Effector CD4-positive, alpha-beta T cell (primary cell): Measurements from ENCODE around the gene ATP2A3.
"Not testable (repeated sequence)": the region's sequence is repeated elsewhere in the genome, so short reads cannot be mapped to it uniquely, and the experiment has no call there.

Experiments used
- DNase-seq: peaks from one replicate; pipeline ENCODE4 v3.0.0-alpha.2; 2020

Gene ATP2A3

DNA sequence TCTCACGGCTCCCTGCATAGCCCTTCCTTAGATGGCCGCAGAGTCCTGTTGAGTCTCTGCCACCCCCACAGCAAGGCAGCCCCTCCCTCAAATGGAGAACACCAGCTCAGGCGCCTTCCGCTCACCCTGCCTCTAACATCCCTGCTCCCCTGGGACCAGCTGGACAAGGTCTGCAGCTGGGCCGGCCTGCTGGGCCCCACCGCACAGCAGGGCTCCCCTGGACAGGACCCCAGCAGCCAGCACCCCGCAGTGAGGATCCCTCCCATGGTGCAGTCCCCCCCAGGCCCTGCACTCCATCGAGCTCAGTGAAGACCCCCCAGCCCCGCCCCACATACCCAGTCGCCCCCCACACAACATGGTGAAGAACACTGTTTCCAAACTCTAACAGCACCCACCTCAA lies 10.2 kb downstream of the ATP2A3 start:
- DNase-seq, result no peak

DNA sequence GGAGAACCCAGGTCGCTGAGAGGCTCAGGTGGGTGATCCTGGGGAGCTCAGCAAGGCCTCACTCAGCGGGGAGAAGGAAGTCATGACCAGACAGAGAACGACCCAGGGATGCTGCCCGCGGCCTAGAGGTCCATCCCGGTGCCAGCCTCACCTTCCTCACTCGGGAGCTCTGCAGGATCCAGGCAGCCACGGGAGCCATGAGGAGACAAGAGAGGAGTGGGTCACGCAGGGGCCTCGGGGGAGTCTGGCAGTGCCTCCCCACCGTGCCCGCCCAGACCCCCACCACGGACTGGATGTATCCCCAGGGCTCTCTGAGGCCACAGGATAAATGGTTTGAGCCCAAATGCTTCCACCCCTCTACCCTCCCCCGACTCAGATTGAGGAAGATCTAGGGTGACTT lies 10.7 kb downstream of the ATP2A3 start:
- no peak for DNase-seq

DNA sequence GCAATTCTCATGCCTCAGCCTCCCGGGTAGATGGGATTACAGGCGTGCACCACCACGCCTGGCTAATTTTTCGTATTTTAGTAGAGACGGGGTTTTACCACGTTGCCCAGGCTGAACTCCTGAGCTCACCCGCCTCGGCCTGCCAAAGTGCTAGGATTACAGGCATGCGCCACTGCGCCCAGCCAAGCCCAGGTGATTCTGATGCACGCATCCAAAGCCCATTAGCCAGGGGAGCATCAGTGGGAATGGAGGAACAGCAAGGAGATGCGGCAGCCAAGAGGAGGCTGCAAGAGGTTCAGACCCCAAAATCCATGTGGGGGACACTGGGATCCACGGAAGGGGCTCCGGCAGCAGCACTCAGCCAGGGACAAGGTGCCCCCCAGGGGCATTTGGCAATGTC lies 12.1 kb downstream of the ATP2A3 start:
- DNase-seq, result no peak

DNA sequence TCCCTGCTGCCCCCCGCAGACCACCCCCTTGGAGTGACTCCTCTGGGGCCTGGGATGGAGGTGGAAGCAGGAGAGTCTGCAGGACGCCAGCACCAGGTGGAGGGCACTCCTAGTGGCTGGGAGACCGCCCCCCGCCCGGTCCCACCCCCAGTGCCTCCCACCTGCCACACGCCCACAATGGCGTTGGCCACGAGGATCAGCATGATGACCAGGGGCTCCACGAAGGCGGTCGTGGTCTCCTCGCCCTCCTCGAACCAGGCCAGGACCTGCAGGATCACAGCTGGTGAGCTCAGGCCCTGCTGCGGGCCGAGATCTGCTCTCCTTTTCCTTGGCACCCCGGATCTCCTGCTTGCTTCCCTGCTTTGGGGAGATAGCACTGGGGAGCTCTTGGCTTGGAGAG lies 12.8 kb downstream of the ATP2A3 start:
- no peak for DNase-seq

DNA sequence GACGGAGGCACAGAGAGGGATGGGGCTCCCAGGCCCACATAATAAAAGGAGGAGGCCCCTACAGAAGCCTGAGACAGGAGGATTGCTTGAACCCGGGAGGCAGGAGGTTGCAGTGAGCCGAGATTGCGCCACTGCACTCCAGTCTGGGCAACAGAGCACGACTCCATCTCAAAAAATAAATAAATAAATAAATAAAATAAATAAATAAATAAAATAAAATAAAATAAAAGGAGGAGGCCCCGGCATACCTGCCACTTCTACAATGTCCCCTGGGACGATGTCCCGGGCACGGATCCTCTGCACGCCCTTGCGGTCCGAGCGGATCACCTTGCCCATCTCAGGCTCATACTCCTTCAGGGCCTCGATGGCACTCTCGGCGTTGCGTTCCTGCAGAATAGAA lies 13.2 kb downstream of the ATP2A3 start:
- no peak for DNase-seq

DNA sequence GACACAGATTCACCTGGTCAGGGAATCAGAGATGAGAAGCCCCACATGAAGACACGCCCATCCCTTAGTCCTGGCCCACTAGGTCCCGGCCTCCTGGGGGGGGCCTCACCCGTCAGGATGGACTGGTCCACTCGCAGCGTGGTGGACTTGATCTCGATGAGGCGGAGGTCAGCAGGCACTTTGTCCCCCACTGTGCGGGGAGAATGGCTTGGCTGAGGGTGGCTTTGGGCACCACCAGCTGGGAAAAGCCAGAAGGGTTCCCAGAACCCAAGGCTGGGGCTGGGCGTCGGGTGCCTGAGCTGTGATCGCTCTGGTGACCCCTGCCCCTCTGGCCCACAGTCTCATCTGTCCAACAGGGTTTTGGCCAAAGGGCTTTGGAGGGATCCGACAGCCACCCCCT lies 13.7 kb downstream of the ATP2A3 start:
- no peak for DNase-seq

DNA sequence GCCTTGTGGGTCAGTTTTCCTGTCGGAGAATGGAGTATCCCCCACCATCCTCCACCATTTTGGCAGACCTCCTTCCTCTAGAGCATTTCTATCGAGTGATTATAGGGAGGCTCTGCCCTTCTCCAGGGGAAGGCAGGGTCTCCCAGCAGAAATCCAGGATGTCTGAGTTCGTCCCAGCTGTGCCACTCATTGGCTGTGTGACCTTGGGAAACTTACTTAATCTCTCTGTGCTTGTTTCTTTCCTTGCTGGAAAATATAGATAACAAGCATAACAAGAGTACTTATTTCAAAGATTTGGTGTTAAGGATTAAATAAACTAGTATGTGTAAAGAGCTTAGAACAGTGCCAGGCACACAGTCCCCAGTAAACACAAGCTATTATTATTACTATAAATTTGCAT lies 14.8 kb downstream of the ATP2A3 start:
- no peak for DNase-seq

DNA sequence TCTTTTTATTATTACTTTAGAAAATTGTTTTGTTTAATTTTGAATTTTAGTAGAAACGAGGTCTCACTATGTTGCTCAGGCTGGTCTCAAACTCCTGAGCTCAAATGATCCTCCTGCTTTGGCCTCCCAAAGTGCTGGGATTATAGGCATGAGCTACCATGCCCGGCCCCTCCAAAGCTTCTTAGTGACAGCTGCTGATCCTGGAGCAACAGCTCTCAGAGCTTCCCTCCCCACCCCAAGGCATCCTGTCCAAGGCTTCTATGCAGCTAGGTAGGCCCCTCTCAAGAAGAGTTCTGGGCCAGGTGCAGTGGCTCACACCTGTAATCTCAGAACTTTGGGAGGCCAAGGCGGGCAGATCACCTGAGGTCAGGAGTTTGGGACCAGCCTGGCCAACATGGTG lies 15.7 kb downstream of the ATP2A3 start:
- DNase-seq, result not testable (repeated sequence)

DNA sequence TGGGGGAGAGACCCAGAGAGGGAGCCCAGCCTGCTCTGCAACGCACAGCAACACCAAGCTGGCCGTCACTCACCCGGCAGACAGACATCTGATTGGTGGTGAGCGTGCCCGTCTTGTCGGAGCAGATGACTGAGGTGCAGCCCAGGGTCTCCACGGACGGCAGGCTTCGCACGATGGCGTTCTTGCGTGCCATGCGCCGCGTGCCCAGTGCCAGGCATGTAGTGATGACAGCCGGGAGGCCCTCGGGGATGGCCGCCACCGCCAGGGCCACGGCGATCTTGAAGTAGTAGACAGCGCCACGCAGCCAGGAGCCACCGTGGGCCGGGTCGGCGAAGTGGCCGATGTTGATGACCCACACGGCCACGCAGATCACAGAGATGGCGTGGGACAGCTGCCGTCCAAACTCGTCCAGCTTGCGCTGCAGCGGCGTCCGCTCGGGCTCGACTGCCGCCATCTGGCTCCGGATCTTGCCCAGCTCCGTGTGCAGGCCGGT lies 16.9 kb downstream of the ATP2A3 start:
- DNase-seq, result no peak

DNA sequence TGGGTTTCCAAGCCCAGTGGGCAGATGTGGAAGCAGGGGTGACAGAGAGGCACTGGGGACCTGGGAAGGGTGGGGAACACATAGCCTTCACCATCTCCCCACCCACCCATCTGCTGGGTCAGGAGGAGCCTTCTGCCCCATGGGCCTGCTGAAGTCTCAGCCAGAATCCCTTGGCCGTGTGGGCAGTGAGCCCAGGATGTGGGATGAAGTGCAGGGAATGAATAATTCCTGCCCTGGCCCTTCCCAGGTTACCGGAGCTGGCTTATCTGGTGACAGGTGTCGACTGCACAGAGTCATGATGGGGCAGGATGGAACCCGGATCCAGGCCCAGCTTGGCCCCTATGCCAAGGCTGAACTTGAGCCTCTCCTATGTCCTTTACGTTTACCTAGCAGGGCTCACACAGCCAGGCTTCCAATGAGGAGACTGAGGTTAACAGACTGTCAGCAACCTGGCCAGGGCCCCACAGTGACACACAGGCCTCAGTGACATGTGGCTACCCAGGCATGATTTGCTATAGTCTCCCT lies 17.5 kb downstream of the ATP2A3 start:
- no peak for DNase-seq

DNA sequence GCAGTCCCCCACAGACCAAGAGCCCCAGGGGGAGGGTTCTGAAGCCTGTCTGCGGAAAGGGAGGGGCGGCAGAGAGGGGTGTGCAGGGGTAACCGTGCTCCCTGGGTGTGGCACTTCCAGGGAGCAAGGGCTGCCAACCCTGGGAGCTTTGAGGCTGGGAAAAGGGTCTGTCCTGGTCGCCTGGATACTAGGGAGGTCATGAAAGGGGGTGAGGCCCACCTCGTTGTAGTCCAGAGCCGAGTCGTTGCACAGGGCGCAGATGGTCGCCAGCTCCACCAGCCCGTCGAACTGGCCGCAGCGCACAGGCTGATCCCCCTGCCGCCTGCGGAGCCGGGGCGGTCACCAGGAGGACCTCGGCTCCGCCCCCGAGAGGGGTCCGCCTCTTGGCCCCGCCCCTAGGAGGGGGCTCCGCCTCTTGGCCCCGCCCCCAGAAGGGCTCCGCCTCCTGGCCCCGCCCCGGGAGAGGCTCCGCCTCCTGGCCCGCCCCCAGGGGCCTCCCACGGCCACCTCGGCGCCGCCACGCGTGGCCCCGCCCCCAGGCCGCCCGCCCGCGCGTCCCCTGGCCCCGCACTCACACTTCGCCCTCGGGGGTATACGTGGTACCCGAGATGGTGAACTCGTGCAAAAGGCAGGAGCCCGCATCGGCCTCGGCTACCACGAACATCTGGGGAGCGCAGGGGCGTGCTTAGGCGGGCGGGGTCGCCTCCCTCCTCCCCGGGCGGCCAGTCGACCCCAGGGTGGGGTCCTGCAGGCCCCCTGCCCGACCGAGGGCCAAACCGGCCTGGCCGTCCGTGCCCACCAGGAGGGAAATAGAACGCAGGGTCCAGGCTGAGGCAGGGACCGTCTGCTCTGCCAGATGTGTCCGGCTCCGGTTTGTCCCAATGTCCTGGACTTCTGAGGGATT lies 19.5 kb downstream of the ATP2A3 start:
- no peak for DNase-seq

DNA sequence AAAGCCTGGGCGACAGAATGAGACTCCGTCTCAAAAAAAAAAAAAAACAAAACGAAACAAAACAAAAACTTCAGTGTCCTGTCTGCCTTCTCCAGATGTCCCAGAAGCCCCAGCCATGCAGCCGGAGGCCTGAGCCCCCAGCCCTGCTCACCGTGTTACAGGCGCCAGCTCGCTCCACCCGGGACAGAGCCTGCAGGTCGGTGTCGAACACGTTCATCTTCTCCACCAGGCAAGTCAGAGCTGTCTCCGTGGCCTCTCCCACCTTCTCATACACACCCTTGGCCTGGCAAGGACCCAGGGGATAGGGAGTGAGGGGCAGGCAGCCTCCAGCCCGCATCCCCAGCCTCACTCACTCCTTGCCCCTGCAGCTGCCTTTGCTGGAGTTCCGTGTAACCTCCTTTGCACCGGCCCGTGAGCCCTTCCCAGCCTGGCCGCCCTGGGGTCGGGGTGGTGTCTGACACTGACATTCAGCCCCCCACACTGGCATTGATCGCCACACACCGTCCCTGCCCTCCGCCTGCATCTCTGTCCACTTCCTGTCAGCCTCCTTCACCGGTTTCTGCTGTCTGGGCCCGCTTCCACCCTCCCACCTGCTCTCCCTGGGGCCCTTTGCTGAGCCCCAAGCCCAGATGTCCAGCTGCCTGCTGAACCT lies 20.9 kb downstream of the ATP2A3 start:
- DNase-seq, result no peak

DNA sequence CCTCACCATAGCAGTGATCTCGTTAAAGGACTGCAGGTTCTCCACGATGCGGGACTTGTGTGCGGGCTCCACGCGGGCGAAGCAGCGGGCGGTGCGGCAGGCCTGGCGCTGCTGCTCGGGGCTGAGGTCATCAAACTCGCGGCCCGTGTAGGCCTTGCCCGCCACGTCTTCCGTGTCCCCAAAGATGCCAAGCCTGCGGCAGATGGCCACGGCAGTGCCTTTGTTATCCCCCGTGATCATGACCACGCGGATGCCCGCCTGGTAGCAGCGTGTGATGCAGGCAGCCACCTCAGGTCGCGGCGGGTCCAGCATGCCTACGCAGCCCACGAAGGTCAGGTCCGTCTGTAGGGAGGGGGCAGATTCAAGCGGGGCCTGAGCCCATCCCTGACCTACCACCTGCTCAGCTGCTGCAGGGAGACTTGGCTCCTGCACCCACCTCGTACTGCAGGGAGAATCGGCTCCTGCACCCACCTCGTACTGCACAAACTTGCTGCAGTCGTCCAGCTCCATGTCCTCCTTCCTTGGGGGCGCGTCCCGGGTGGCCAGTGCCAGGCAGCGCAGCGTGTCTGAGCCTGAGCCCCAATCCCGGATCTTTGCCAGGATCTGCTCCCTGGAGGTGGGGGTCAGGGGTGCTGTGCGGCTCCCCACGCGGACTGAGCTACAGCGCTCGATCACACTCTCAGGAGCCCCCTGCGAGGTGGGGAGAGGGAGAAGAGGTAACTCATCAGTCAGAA lies 23.1 kb downstream of the ATP2A3 start:
- no peak for DNase-seq

DNA sequence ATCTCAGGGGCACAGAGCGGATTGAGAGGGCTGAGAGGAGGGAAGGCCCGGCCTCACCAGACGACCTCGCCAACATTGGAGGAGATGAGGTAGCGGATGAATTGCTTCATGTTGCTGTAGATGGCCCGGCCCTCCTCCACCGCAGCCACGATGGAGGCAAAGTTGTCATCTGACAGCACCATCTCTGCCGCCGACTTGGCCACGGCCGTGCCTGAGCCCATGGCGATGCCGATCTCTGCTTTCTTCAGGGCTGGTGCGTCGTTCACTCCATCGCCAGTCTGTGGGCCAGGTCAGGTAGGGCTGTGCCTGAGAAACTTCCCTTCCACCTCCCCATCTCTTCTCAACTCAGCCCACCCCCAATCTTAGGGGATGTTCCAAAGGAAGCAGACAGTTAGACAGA lies 26.9 kb downstream of the ATP2A3 start:
- DNase-seq, result no peak

DNA sequence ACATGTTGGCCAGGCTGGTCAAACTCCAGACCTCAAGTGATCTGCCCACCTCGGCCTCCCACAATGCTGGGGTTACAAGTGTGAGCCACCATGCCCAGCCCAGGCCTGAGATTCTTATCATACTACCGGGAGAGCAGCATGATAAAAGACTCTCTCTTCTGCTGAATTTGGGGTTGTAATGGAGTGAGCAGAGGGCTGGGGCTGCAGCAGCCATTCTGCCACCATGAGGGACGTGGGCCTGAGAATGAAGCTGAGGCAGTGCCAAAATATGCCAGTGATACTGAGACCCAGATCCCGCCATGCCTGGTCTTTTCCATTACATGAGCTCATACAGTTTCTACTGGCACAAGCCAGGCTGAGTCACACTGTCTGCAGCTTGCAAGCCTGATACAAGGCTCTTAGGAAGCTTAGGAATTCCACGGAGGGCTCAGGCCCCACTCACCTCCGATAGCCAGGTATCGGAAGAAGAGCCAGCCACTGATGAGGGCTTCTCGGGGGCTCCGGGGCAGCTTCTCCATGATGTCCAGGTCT lies 28.3 kb downstream of the ATP2A3 start:
- DNase-seq, result no peak

DNA sequence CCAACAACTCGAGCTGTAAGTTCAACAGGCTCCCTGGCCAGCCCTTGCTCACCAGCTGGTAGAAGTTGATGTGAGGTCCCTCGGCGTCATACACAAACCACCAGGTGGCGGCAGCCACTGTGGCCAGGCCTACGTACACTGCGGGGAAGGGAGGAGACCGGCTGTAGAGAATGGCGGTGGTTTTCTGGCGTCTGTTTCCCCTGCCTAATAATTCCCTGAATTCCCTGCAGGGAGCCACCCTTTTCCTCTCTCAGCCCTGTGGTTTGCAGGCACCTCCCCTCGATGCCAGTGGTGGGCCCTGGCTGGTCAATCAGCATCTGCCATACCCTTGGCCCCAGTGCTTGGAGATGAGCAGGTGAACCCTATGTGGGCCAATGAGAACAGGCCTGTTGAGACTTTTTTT lies 29.1 kb downstream of the ATP2A3 start:
- no peak for DNase-seq

DNA sequence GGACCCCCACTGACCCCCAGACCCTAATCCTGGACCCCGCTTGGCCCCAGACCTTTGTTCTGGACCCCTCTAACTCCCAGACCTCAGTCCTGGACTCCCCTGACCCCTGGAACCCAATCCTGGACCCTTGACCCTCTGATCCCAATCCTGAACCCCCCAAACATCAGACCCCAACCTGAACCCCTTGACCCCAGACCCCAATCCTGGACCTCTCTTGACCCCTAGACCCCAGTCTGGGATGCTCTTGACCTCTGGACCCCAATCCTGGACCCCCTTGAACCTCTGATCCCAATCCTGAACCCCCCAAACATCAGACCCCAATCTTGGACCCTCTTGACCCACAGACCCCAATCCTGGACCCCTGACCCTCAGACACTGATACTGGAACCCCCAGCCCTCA lies 34.5 kb downstream of the ATP2A3 start:
- no peak for DNase-seq

DNA sequence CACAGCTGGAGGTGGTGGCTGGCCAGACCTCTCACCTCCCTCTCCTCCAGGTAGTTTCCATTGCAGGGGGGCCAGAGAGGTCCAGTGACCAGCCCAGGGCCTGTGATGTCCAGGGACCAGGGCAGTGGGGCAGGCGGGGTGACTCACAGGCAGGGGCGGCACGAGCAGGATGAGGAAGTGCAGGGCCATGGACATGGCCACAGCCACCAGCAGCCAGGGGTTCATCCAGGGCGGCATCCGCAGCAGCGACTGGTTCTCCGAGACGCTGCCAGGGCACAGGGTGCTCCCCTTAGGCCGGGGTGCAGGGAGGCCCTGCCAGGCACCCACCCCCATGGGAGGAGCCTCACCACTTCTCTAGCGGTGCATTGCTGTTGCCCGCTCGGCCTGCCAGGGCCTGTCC lies 35.1 kb downstream of the ATP2A3 start:
- no peak for DNase-seq

DNA sequence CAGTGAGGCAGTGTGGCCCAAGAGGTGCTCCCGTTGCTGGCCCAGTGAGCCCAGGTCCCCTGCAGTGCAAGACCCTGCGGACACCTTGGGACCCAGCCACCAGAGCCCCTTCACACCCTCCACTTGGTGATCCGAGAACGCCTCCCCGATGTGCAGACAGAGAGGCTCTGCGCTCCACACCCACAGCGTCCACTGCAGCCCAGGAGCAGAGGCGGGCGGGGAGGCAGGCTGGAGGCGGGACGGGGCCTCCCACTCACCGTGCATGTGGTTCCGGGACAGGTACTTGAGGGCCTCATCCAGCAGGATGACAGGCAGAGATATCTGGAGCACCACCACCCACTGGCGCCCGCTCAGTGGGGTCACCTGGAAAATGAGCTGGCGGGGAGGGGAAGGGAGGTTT lies 35.8 kb downstream of the ATP2A3 start:
- no peak for DNase-seq

DNA sequence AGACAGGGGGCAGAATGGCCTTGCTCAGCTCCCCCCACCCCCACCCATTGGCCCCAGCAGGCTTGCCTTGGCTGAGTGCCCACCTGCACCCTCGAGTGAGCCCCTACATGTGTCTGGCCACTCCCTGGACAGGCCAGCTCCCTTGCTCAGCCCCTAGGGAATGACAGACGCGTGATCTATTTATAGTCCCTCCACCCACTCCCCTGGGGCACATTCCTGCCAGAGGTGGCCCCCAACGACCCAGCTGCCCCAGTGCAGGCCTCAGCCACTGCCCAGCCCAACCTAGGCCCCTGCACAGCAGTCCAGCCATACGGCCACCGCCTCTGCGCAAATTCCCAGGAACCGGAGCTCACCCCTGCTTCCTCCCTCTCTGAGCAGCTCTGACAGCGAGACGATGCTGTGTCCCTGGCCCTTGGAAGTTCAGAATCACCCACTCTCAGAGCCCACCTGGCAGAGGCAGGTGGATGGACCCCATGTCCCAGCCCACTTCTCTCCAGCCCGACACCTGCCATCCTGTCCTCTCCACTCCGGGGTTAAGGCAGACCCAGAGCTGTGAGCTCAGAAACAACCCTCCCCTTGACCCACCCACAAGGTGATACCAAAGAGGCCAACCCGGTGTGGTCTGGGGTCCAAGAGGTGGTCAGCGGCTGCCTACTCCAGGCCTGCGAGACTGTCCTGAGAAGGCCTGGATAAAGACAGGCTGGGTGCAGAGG lies 36.5 kb downstream of the ATP2A3 start:
- no peak for DNase-seq

DNA sequence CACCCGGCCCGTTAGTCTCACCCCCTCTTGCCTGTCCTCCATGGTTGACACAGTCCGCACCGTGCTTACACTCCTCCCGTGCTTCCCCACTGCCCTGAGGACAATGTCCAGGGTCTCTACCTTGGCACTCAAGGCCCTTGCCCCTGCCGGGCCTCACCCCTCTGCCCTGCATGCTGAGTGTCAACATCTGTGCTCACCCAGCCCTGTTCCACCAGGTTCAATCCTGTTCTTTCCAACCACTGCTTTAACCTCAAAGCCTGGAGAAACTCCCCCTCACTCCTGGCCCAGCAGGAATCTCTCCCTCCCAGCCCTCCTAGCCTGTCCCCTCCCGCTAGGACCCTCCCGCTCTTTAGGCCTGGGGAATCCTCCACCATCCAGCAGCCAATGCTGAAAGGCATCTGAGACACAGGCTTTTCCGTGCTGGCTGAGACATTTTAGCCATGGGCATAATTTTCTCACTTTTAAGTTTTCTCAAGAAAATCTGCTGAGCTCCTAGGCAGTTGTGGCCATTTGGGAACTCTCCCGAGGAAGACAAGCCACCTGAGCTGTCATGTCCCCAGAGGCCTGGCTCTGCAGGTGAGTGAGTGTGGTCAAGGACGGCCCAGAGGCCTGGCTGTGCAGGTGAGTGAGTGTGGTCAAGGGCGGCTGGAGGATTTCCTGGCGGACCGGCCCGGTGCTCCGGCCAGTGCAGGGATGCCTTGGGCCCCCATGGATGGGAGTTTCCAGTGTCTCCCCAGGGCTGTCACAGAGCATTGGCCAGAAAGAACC lies 37.2 kb downstream of the ATP2A3 start:
- no peak for DNase-seq
